Testis (tissue), 3 donors: ENCODE results near the gene FBLL1. TPM values are rescaled to one million over a fixed set of nuclear protein-coding genes. Genes with fewer than 3 reads are reported as not detected.

Source experiments
- DNase-seq: peaks from one replicate; pipeline ENCODE4 v3.0.0-alpha.2; 2019
- H3K27ac ChIP-seq, 2 donors: fragments of 200-600 bp; sonication (generic); one replicate each; pipeline ENCODE4 v1.5.1; 2019
- H3K27me3 ChIP-seq: fragments of 200-600 bp; sonication (generic); one replicate; pipeline ENCODE4 v1.5.1; 2019
- H3K36me3 ChIP-seq: fragments of 200-600 bp; sonication (generic); one replicate; pipeline ENCODE4 v1.5.1; 2017; ENCODE audit warnings: low read depth; ENCODE audit errors: missing control alignments
- H3K4me1 ChIP-seq: fragments of 200-600 bp; sonication (generic); one replicate; pipeline ENCODE4 v1.5.1; 2019
- H3K4me3 ChIP-seq, 2 donors: fragments of 200-600 bp; sonication (generic); one replicate each; pipeline ENCODE4 v1.5.1; 2017 to 2019
- H3K9me3 ChIP-seq: fragments of 200-600 bp; sonication (generic); one replicate; pipeline ENCODE4 v1.5.1; 2017
- POLR2A ChIP-seq: fragments of 450-650 bp; IDR thresholded peaks from one replicate; pipeline ENCODE4 v1.6.1; 2017; ENCODE audit warnings: antibody characterized with exemption, mild to moderate bottlenecking, moderate library complexity
- WGBS, 2 donors: methylation state at CpG; one replicate each; pipeline ENCODE4 v1.1.5; 2018; 5-methylcytosine and 5-hydroxymethylcytosine counted together
- intact Hi-C: fragments of 100-400 bp; cut with DNase I; formaldehyde crosslinking; loops from one replicate; pipeline ENCODE4 v1.15.1; 2023; ENCODE audit warnings: low total_unique reads
- polyA plus RNA-seq: library from polyadenylated mRNA; stranded (reverse); fragments of 350-450 nt; fragmentation: Illumina TruSeq; extraction: RNeasy Lipid Tissue Mini Kit (QIAGEN cat#74804); gene quantifications from one replicate; pipeline ENCODE4 v1.2.3, GENCODE V29; 2014; ENCODE audit warnings: low read depth, low replicate concordance; ENCODE audit not compliant: insufficient read depth
- total RNA-seq, 2 donors: library from RNA; depleted of rRNA; stranded (reverse); fragments of >200 nt; gene quantifications; one replicate each; pipeline ENCODE4 v1.2.3, GENCODE V29; 2016
- TF ChIP-seq, protein P1 (sequence below), 3 experiments: fragments of 450-650 bp in 2 of 3; fragments of 200-600 bp in 1 of 3; sonication (generic) in 1 of 3; IDR thresholded peaks; one replicate each; pipeline ENCODE4 v1.5.1; 2016 to 2019; ENCODE audit warnings: antibody characterized with exemption in 3 of 3, mild to moderate bottlenecking in 2 of 3, moderate library complexity in 1 of 3

Gene FBLL1
- total and polyA plus RNA-seq, 3 donors from 2014 or later = 6.4 to 12.4 (median 11.5) TPM

GRCh38 chr5:168486136-168486879 is 42.8 kb upstream of the FBLL1 start, which contains the start of gene RARS1:
TSS of gene RARS1 (plus strand) at chr5:168486471. CDS start at chr5:168486499, 28 bp downstream.
- Histone ChIP-seq H3K9me3 (no peaks in the 10 kb centered on the region), H3K27ac (peak within 1 kb of the TSS; percentile 28 to 76), H3K4me3 (peak within 1 kb of the TSS; percentile 87 to 90), H3K36me3 (no peaks in the 10 kb centered on the region), H3K27me3 (no peaks in the 10 kb centered on the region), H3K4me1 (peaks cover 9% of the 10 kb centered on the region)
- intact Hi-C loops = no loop called here
- peak; percentile 96 for DNase-seq
- no peak for TF ChIP-seq POLR2A
- TF ChIP-seq, protein P1, sequence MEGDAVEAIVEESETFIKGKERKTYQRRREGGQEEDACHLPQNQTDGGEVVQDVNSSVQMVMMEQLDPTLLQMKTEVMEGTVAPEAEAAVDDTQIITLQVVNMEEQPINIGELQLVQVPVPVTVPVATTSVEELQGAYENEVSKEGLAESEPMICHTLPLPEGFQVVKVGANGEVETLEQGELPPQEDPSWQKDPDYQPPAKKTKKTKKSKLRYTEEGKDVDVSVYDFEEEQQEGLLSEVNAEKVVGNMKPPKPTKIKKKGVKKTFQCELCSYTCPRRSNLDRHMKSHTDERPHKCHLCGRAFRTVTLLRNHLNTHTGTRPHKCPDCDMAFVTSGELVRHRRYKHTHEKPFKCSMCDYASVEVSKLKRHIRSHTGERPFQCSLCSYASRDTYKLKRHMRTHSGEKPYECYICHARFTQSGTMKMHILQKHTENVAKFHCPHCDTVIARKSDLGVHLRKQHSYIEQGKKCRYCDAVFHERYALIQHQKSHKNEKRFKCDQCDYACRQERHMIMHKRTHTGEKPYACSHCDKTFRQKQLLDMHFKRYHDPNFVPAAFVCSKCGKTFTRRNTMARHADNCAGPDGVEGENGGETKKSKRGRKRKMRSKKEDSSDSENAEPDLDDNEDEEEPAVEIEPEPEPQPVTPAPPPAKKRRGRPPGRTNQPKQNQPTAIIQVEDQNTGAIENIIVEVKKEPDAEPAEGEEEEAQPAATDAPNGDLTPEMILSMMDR (IDR thresholded peaks at IDR 0.05) = peak; percentile 83 to 95 (median 87)
- WGBS, 2 donors = 0 to 2% methylated on average over 33 to 40 of the region's 40 CpGs

DNA sequence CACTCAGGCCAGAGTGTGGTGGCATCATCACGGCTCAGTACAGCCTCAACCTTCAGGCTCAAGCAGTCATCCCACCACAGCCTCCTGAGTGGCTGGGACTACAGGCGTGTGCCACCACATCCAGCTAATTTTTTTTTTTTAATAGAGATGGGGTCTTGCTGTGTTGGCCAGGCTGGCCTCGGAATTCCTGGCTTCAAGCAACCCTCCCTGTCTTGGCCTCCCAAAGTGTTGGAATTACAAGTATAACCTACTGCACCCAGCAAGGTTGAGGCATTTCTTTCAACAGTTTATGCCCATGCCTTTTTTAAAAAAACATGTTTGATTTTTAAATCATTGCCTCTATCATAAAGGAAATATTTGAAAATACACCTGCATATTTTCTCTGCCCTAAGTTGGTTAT is 40.0 kb upstream of the FBLL1 start:
- Histone ChIP-seq H3K27ac (no peak overlapping the region), H3K4me1 (peaks cover 9% of the 10 kb centered on the region), H3K36me3 (no peaks in the 10 kb centered on the region), H3K27me3 (no peaks in the 10 kb centered on the region), H3K4me3 (no peak overlapping the region), H3K9me3 (no peaks in the 10 kb centered on the region)
- intact Hi-C loops = no loop called here
- 94 to 97% methylated on average over 3 of the region's 3 CpGs for WGBS, 2 donors
- no peak for TF ChIP-seq POLR2A
- DNase-seq = no peak

DNA sequence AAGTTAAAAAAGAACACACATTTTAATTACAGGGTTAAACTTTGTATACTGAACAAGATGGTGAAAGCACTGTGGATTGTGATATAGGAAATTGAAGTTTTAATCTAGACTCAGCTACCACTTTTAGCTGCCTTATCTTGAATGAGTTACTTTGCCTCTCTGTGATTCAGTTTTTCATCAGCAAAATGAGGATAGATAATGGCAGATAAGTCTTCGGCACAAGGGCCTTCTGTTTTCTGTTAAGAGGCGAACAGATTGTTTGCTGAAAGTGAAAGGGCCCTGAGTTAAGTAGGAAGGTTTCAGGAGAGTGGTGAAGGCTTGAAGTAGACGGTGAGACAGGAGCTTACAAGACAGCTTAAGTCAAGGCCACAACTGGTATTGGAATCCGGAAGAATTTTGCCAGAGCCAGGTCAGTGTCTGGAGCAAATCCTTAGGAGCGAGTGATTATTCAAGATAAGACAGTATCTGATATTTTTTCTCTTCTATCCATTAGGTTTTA is 35.0 kb upstream of the FBLL1 start:
- Histone ChIP-seq H3K27me3 (no peaks in the 10 kb centered on the region), H3K4me3 (no peak overlapping the region), H3K9me3 (no peaks in the 10 kb centered on the region), H3K27ac (no peak overlapping the region), H3K36me3 (no peaks in the 10 kb centered on the region), H3K4me1 (no peaks in the 10 kb centered on the region)
- intact Hi-C loops = no loop called here
- TF ChIP-seq POLR2A = no peak
- TF ChIP-seq, protein P1 (IDR thresholded peaks at IDR 0.05) = no peak
- 66 to 78% methylated on average over 5 of the region's 5 CpGs for WGBS, 2 donors
- no peak for DNase-seq

GRCh38 chr5:168502563-168503237 is 26.4 kb upstream of the FBLL1 start:
- H3K36me3 ChIP-seq = no peaks in the 10 kb centered on the region
- TF ChIP-seq, protein P1 (IDR thresholded peaks at IDR 0.05) = no peak
- no peak for TF ChIP-seq POLR2A
- 85 to 91% methylated on average over 7 of the region's 7 CpGs for WGBS, 2 donors

GRCh38 chr5:168513861-168514428 is 15.2 kb upstream of the FBLL1 start:
- Histone ChIP-seq H3K4me1 (no peaks in the 10 kb centered on the region), H3K27ac (no peak overlapping the region), H3K9me3 (no peaks in the 10 kb centered on the region), H3K27me3 (no peaks in the 10 kb centered on the region), H3K4me3 (no peak overlapping the region), H3K36me3 (no peaks in the 10 kb centered on the region)
- intact Hi-C loops = no loop called here
- DNase-seq = no peak
- no peak for TF ChIP-seq POLR2A
- TF ChIP-seq, protein P1 (IDR thresholded peaks at IDR 0.05) = no peak
- 83 to 93% methylated on average over 2 of the region's 2 CpGs for WGBS, 2 donors

More at GRCh38 chr5:168502563-168503237, 26.4 kb upstream of the FBLL1 start:
- no peak overlapping the region for H3K4me3 ChIP-seq
- no peaks in the 10 kb centered on the region for H3K27me3 ChIP-seq
- DNase-seq = no peak
- no peaks in the 10 kb centered on the region for H3K9me3 ChIP-seq
- no peak overlapping the region for H3K27ac ChIP-seq
- intact Hi-C loops = no loop called here
- no peaks in the 10 kb centered on the region for H3K4me1 ChIP-seq
